B cell (primary cell): ENCODE measurements around the gene TGM3.

Source experiments
- CTCF ChIP-seq: fragments of 200-600 bp; IDR thresholded peaks from one replicate; pipeline ENCODE4 v1.8.0; 2022; ENCODE audit warnings: antibody characterized with exemption, mild to moderate bottlenecking
- EZH2 ChIP-seq: IDR thresholded peaks from 2 replicates; pipeline ENCODE4 v1.6.1; 2012; ENCODE audit warnings: borderline replicate concordance, low read depth, mild to moderate bottlenecking, moderate library complexity, low read length; ENCODE audit not compliant: insufficient read depth, poor library complexity, severe bottlenecking

DNA sequence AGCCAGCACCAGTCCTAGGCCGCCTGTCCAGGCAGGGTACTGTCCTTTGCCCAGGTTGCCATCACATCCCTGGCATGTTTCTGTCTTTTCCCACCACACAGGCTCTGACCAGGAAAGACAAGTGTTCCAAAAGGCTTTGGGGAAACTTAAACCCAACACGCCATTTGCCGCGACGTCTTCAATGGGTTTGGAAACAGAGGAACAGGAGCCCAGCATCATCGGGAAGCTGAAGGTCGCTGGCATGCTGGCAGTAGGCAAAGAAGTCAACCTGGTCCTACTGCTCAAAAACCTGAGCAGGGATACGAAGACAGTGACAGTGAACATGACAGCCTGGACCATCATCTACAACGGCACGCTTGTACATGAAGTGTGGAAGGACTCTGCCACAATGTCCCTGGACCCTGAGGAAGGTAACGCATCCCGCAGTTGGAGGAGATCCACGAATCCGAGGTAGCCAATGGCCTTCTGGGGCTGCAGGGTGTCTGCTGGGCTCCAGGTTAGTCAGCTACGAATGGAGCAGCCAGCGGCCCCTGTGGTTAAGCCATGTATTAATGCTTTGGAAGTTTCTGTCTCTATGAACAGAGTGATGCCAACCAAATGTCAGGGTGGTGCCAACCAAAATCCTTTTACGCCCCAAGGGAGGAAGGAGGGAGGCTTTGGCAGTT, 36.2 kb downstream of the TGM3 start:
- no peak for TF ChIP-seq CTCF
- no peak for TF ChIP-seq EZH2
